Astrocyte (in vitro differentiated cells and primary cell): ENCODE data around the gene ABCF2. TPM values are rescaled to one million over a fixed set of nuclear protein-coding genes. Genes with fewer than 3 reads are reported as not detected.

ENCODE experiments used
- DNase-seq: peaks from one replicate; pipeline ENCODE4 v3.0.0-alpha.2; 2010; ENCODE audit warnings: low read depth
- FAIRE-seq: peaks from 2 replicates; lab custom pipeline; 2011; peaks lifted over from hg19 to GRCh38; lab: Jason Lieb, UNC
- H2AFZ ChIP-seq: 2 replicates; pipeline ENCODE4 v1.6.0; 2012; ENCODE audit warnings: low read depth, low read length, inconsistent platforms
- H3K27ac ChIP-seq: 2 replicates; pipeline ENCODE4 v1.5.1; 2011; ENCODE audit warnings: low read depth, low read length, inconsistent platforms
- H3K27me3 ChIP-seq: 2 replicates; pipeline ENCODE4 v1.6.0; 2011; ENCODE audit warnings: low read length, inconsistent platforms; ENCODE audit not compliant: insufficient read depth
- H3K36me3 ChIP-seq: 2 replicates; pipeline ENCODE4 v1.5.1; 2011; ENCODE audit warnings: low read length, inconsistent platforms; ENCODE audit not compliant: insufficient read depth
- H3K4me1 ChIP-seq: 2 replicates; pipeline ENCODE4 v1.5.1; 2011; ENCODE audit warnings: low read length, inconsistent platforms; ENCODE audit not compliant: insufficient read depth
- H3K4me2 ChIP-seq: 2 replicates; pipeline ENCODE4 v1.6.0; 2012; ENCODE audit warnings: low read length, inconsistent platforms
- H3K4me3 ChIP-seq: 2 replicates; pipeline ENCODE4 v1.5.1; 2011; ENCODE audit warnings: low read depth, mild to moderate bottlenecking, low read length, inconsistent platforms; ENCODE audit not compliant: insufficient read depth
- H3K79me2 ChIP-seq: 2 replicates; pipeline ENCODE4 v1.6.0; 2012; ENCODE audit warnings: mild to moderate bottlenecking, low read length, inconsistent platforms; ENCODE audit not compliant: insufficient read depth
- H3K9ac ChIP-seq: 2 replicates; pipeline ENCODE4 v1.6.0; 2012; ENCODE audit warnings: mild to moderate bottlenecking, low read length, inconsistent platforms
- H3K9me3 ChIP-seq: 2 replicates; pipeline ENCODE4 v1.5.1; 2012; ENCODE audit warnings: low read depth, mild to moderate bottlenecking, low read length, inconsistent platforms; ENCODE audit not compliant: insufficient read depth
- H4K20me1 ChIP-seq: 2 replicates; pipeline ENCODE4 v1.6.0; 2012; ENCODE audit warnings: low read length, inconsistent platforms; ENCODE audit not compliant: insufficient read depth
- H3K27ac Mint-ChIP-seq: one replicate; pipeline ENCODE4 v1.8.0; 2021; ENCODE audit warnings: mild to moderate bottlenecking, mixed read lengths; ENCODE audit not compliant: unreplicated experiment
- H3K27me3 Mint-ChIP-seq: one replicate; pipeline ENCODE4 v1.8.0; 2021; ENCODE audit warnings: low read depth, mixed read lengths; ENCODE audit not compliant: unreplicated experiment
- H3K36me3 Mint-ChIP-seq: one replicate; pipeline ENCODE4 v1.8.0; 2021; ENCODE audit warnings: low read depth, mixed read lengths; ENCODE audit not compliant: unreplicated experiment
- H3K4me1 Mint-ChIP-seq: one replicate; pipeline ENCODE4 v1.8.0; 2021; ENCODE audit warnings: low read depth, mixed read lengths; ENCODE audit not compliant: unreplicated experiment
- H3K4me3 Mint-ChIP-seq: one replicate; pipeline ENCODE4 v1.8.0; 2021; ENCODE audit warnings: mild to moderate bottlenecking, moderate library complexity, mixed read lengths; ENCODE audit not compliant: unreplicated experiment
- H3K9me3 Mint-ChIP-seq: one replicate; pipeline ENCODE4 v1.8.0; 2021; ENCODE audit warnings: mild to moderate bottlenecking, mixed read lengths; ENCODE audit not compliant: unreplicated experiment
- CTCF ChIP-seq: IDR thresholded peaks from 2 replicates; pipeline ENCODE4 v1.5.1; 2011; ENCODE audit warnings: low read depth, mild to moderate bottlenecking, inconsistent platforms, low read length, moderate library complexity; ENCODE audit not compliant: insufficient read depth
- EZH2 ChIP-seq: IDR thresholded peaks from 2 replicates; pipeline ENCODE4 v1.6.1; 2012; ENCODE audit warnings: mild to moderate bottlenecking, low read length, inconsistent platforms; ENCODE audit not compliant: insufficient read depth
- total RNA-seq: library from RNA; stranded (reverse); gene quantifications from 2 replicates; pipeline ENCODE4 v1.2.1, GENCODE V29; 2021

The ABCF2 gene
- total RNA-seq, 1 donor from 2014 or later, result 53.2 TPM

GRCh38 chr7:151264615-151265014, 37.6 kb upstream of the ABCF2 start:
- FAIRE-seq (no peak), DNase-seq (no peak)
- TF ChIP-seq CTCF (no peak), EZH2 (no peak)
- Histone ChIP-seq H3K79me2 (no peaks in the 10 kb centered on the region), H3K4me3 (no peak overlapping the region), H3K27ac (no peak overlapping the region), H3K36me3 (no peaks in the 10 kb centered on the region), H3K9me3 (no peaks in the 10 kb centered on the region), H4K20me1 (no peaks in the 10 kb centered on the region), H3K27me3 (peaks cover 16% of the 10 kb centered on the region), H3K4me1 (no peaks in the 10 kb centered on the region), H3K9ac (no peak overlapping the region), H3K4me2 (no peak overlapping the region), H2AFZ (no peak overlapping the region)
- peaks cover 51% of the 10 kb centered on the region for H3K27me3 Mint-ChIP-seq
- H3K9me3 Mint-ChIP-seq, result peaks cover 2% of the 10 kb centered on the region
- no peaks in the 10 kb centered on the region for H3K4me1 Mint-ChIP-seq
- H3K4me3 Mint-ChIP-seq, result no peak overlapping the region
- peaks cover 5% of the 10 kb centered on the region for H3K36me3 Mint-ChIP-seq
- no peak overlapping the region for H3K27ac Mint-ChIP-seq

- Histone ChIP-seq H3K27me3 (peaks cover 11% of the 10 kb centered on the region), H3K4me1 (no peaks in the 10 kb centered on the region), H3K27ac (no peak overlapping the region), H3K9ac (no peak overlapping the region), H3K9me3 (no peaks in the 10 kb centered on the region), H3K4me2 (no peak overlapping the region), H3K79me2 (no peaks in the 10 kb centered on the region), H2AFZ (no peak overlapping the region), H3K4me3 (no peak overlapping the region), H3K36me3 (no peaks in the 10 kb centered on the region), H4K20me1 (no peaks in the 10 kb centered on the region)
- Mint-ChIP-seq H3K4me3 (no peak overlapping the region), H3K27me3 (peaks cover 60% of the 10 kb centered on the region), H3K4me1 (no peaks in the 10 kb centered on the region), H3K36me3 (peaks cover 10% of the 10 kb centered on the region), H3K27ac (no peak overlapping the region), H3K9me3 (no peaks in the 10 kb centered on the region)
- DNase-seq, result no peak
- TF ChIP-seq EZH2 (no peak), CTCF (no peak)
- FAIRE-seq, result no peak
These were observed 34.5 kb upstream of the ABCF2 start for GRCh38 chr7:151261529-151261928.

DNA sequence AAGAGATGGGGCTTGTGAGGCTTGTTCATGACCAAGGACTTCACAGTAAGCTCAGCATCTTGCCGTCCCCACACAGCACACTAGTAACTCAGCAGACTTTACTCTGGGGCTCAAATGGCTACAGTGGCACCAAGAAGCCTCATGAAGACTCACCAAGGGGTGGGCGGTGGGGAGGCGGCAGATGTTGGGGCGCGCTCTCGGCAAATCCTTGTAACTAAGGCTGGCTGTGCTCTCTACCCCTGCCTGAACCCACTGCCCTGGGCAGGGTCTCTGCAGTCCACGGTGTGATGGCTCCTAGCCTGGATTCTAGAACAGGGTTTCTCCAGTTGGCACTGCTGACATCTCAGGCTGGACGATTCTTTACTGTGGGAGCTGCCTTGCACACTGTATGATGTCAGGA, 33.9 kb upstream of the ABCF2 start:
- Histone ChIP-seq H3K9ac (no peak overlapping the region), H3K9me3 (no peaks in the 10 kb centered on the region), H3K4me3 (no peak overlapping the region), H2AFZ (no peak overlapping the region), H3K4me2 (no peak overlapping the region), H3K36me3 (no peaks in the 10 kb centered on the region), H3K27ac (no peak overlapping the region), H3K27me3 (peaks cover 11% of the 10 kb centered on the region), H3K79me2 (no peaks in the 10 kb centered on the region), H4K20me1 (no peaks in the 10 kb centered on the region), H3K4me1 (no peaks in the 10 kb centered on the region)
- Mint-ChIP-seq H3K9me3 (no peaks in the 10 kb centered on the region), H3K36me3 (peaks cover 10% of the 10 kb centered on the region), H3K27ac (no peak overlapping the region), H3K4me1 (no peaks in the 10 kb centered on the region), H3K27me3 (peaks cover 64% of the 10 kb centered on the region), H3K4me3 (no peak overlapping the region)
- TF ChIP-seq CTCF (no peak), EZH2 (no peak)
- DNase-seq (no peak), FAIRE-seq (no peak)
